Panc1 (cell line): ENCODE results near the gene FSTL4.

Experiments used
- CTCF ChIP-seq: fragments of 450-650 bp; IDR thresholded peaks from 2 replicates; pipeline ENCODE4 v1.5.1; 2017; ENCODE audit warnings: mild to moderate bottlenecking
- POLR2AphosphoS5 ChIP-seq: IDR thresholded peaks from 2 replicates; pipeline ENCODE4 v1.6.1; 2012; ENCODE audit warnings: mild to moderate bottlenecking, low read depth, low read length, moderate library complexity
- SIN3A ChIP-seq: IDR thresholded peaks from 2 replicates; pipeline ENCODE4 v1.6.1; 2012; ENCODE audit warnings: low read depth, mild to moderate bottlenecking, low read length, moderate library complexity, borderline replicate concordance; ENCODE audit not compliant: insufficient read depth
- TCF7L2 ChIP-seq: IDR thresholded peaks from 2 replicates; pipeline ENCODE4 v1.6.1; 2011; ENCODE audit warnings: mild to moderate bottlenecking, low read depth, low read length, inconsistent platforms

- no peak for TF ChIP-seq CTCF
- TF ChIP-seq POLR2AphosphoS5 = no peak
- no peak for TF ChIP-seq TCF7L2
- TF ChIP-seq SIN3A = no peak
Measured at GRCh38 chr5:133254803-133255202, 357.5 kb downstream of the FSTL4 start.
